Omental fat pad (tissue), 4 donors: Measurements from ENCODE around the gene BRD4. TPM values are rescaled to one million over a fixed set of nuclear protein-coding genes. Genes with fewer than 3 reads are reported as not detected.

Experiments used
- ATAC-seq: fragments of 150-250 bp; one replicate; pipeline ENCODE4 v1.9.1; 2016; ENCODE audit warnings: mild to moderate bottlenecking, moderate library complexity; ENCODE audit not compliant: low FRiP score
- DNase-seq: peaks from one replicate; pipeline ENCODE4 v3.0.0-alpha.2; 2019; ENCODE audit warnings: low spot score
- CTCF ChIP-seq, 3 donors: fragments of 450-650 bp; IDR thresholded peaks; one replicate each; pipeline ENCODE4 v1.5.1; 2016 to 2017; ENCODE audit warnings: antibody characterized with exemption in 3 of 3, mild to moderate bottlenecking in 3 of 3, moderate library complexity in 2 of 3
- total RNA-seq, 4 donors: library from RNA; depleted of rRNA; stranded (reverse); fragments of >200 nt; gene quantifications; one replicate each; pipeline ENCODE4 v1.1.0, GENCODE V29; 2016

Gene BRD4
- total RNA-seq, 4 donors from 2014 or later = 22.6 to 49.1 (median 30.1) TPM

GRCh38 chr19:15292140-15292539 lies 40.2 kb downstream of the BRD4 start:
- ATAC-seq (no peak), DNase-seq (no peak)
- no peak for TF ChIP-seq CTCF (IDR thresholded peaks at IDR 0.05)

- no peak for TF ChIP-seq CTCF (IDR thresholded peaks at IDR 0.05)
These were observed 40.8 kb downstream of the BRD4 start for GRCh38 chr19:15291548-15292021.

GRCh38 chr19:15291089-15291488 lies 41.2 kb downstream of the BRD4 start:
- no peak for DNase-seq
- ATAC-seq = no peak
- no peak for TF ChIP-seq CTCF (IDR thresholded peaks at IDR 0.05)

More at GRCh38 chr19:15291548-15292021, 40.8 kb downstream of the BRD4 start:
- DNase-seq (no peak), ATAC-seq (no peak)

GRCh38 chr19:15290166-15290565 lies 42.2 kb downstream of the BRD4 start:
- TF ChIP-seq CTCF (IDR thresholded peaks at IDR 0.05) = no peak
- ATAC-seq (no peak), DNase-seq (no peak)

GRCh38 chr19:15289673-15290072 lies 42.7 kb downstream of the BRD4 start:
- TF ChIP-seq CTCF (IDR thresholded peaks at IDR 0.05) = no peak
- DNase-seq (no peak), ATAC-seq (no peak)

- TF ChIP-seq CTCF (IDR thresholded peaks at IDR 0.05) = no peak
- ATAC-seq (no peak), DNase-seq (no peak)
These were observed 44.0 kb downstream of the BRD4 start for GRCh38 chr19:15288146-15288963.

GRCh38 chr19:15287496-15287895 lies 44.8 kb downstream of the BRD4 start:
- ATAC-seq (no peak), DNase-seq (no peak)
- TF ChIP-seq CTCF (IDR thresholded peaks at IDR 0.05) = no peak
